HCT116 (cell line): Measurements from ENCODE around the gene HEMK1. TPM values are rescaled to one million over a fixed set of nuclear protein-coding genes. Genes with fewer than 3 reads are reported as not detected.

Experiments
- ATAC-seq: fragments of 200-7000 bp; cut with Tn5 transposase; 2 replicates; pipeline ENCODE4 v1.9.1; 2020; ENCODE audit warnings: mild to moderate bottlenecking, moderate library complexity
- BruUV-seq: library from RNA; stranded (reverse); fragments of 400-500 nt; replicated peaks from 2 replicates; lab custom pipeline; 2021; lab: Mats Ljungman, UMichigan
- CTCF ChIA-PET: fragments of 300-600 bp; sonication (Branson Sonifier 250); formaldehyde crosslinking; loops from one replicate; lab custom pipeline; 2021; ENCODE audit warnings: antibody characterized with exemption; lab: Charles Lee
- POLR2A ChIA-PET: fragments of 300-600, 350-600 bp; sonication (Branson Sonifier 250); formaldehyde crosslinking; loops from one replicate; lab custom pipeline; 2021; ENCODE audit warnings: antibody characterized with exemption; lab: Charles Lee
- RAD21 ChIA-PET, 2 experiments: fragments of 300-600 bp; sonication (Branson Sonifier 250); formaldehyde crosslinking; loops; one replicate each; lab custom pipeline; 2023; ENCODE audit warnings: low total read pairs in 2 of 2; ENCODE audit not compliant: uncharacterized antibody in 2 of 2, unreplicated experiment in 2 of 2, low non-redundant PET in 1 of 2; lab: Charles Lee
- DNase-seq: peaks from one replicate; pipeline ENCODE4 v3.0.0-alpha.2; 2010; ENCODE audit warnings: low read depth, low spot score
- H2AFZ ChIP-seq: fragments of 200-600 bp; shearing (Covaris generic), sonication (generic); 2 replicates; pipeline ENCODE4 v1.6.1; 2017; ENCODE audit warnings: low read depth, mixed run types, mixed read lengths, antibody characterized with exemption, low read length; ENCODE audit not compliant: poor library complexity, severe bottlenecking
- H3K27ac ChIP-seq: 2 replicates; pipeline ENCODE4 v1.5.1; 2012; ENCODE audit warnings: low read depth, low read length
- H3K27me3 ChIP-seq: fragments of 200-600 bp; sonication (generic); 2 replicates; pipeline ENCODE4 v1.6.1; 2016; ENCODE audit warnings: mixed run types, low read length, mixed read lengths; ENCODE audit not compliant: insufficient read depth
- H3K36me3 ChIP-seq, 2 experiments: fragments of 200-500 bp in 1 of 2; fragments of 200-600 bp in 1 of 2; sonication (Bioruptor generic) in 1 of 2; sonication (generic) in 1 of 2; 2 replicates each; pipeline versions ENCODE4 v1.5.1 to v1.6.1; 2014 to 2016; ENCODE audit warnings: low read length in 2 of 2, inconsistent platforms in 1 of 2, mixed read lengths in 1 of 2, mixed run types in 1 of 2; ENCODE audit not compliant: insufficient read depth in 2 of 2, control insufficient read depth in 1 of 2
- H3K4me1 ChIP-seq, 2 experiments: fragments of 200-600 bp in 1 of 2; sonication (generic) in 1 of 2; 2 replicates each; pipeline versions ENCODE4 v1.5.1 to v1.6.1; 2012 to 2017; ENCODE audit warnings: low read length in 2 of 2, inconsistent platforms in 1 of 2, mild to moderate bottlenecking in 1 of 2, mixed read lengths in 1 of 2, mixed run types in 1 of 2, moderate library complexity in 1 of 2; ENCODE audit not compliant: insufficient read depth in 2 of 2, control insufficient read depth in 1 of 2
- H3K4me2 ChIP-seq: fragments of 200-600 bp; sonication (generic); 2 replicates; pipeline ENCODE4 v1.6.1; 2017; ENCODE audit warnings: mixed run types, low read length, mixed read lengths
- H3K4me3 ChIP-seq, 2 experiments: fragments of 200-600 bp in 1 of 2; sonication (generic) in 1 of 2; replicated peaks in 1 of 2; 2 replicates each; pipeline ENCODE4 v1.5.1; 2011 to 2016; ENCODE audit warnings: low read length in 2 of 2, control low read depth in 1 of 2, low read depth in 1 of 2, mild to moderate bottlenecking in 1 of 2, mixed read lengths in 1 of 2, mixed run types in 1 of 2
- H3K79me2 ChIP-seq: fragments of 200-600 bp; sonication (generic); 2 replicates; pipeline ENCODE4 v1.6.1; 2017; ENCODE audit warnings: mild to moderate bottlenecking, mixed run types, low read length, moderate library complexity, mixed read lengths; ENCODE audit not compliant: insufficient read depth
- H3K9ac ChIP-seq: fragments of 200-600 bp; sonication (generic); 2 replicates; pipeline ENCODE4 v1.6.1; 2016; ENCODE audit warnings: low read length, mixed read lengths
- H3K9me2 ChIP-seq: fragments of 200-600 bp; sonication (generic), shearing (Covaris generic); 2 replicates; pipeline ENCODE4 v1.6.1; 2017; ENCODE audit warnings: mixed run types, mild to moderate bottlenecking, moderate library complexity; ENCODE audit not compliant: insufficient read depth
- H3K9me3 ChIP-seq, 2 experiments: fragments of 200-500 bp in 1 of 2; fragments of 200-600 bp in 1 of 2; sonication (Bioruptor generic) in 1 of 2; sonication (generic) in 1 of 2; 2 replicates each; pipeline ENCODE4 v1.6.1; 2014 to 2017; ENCODE audit warnings: low read length in 2 of 2, mixed read lengths in 2 of 2, inconsistent platforms in 1 of 2, low read depth in 1 of 2, mild to moderate bottlenecking in 1 of 2, mixed run types in 1 of 2, moderate library complexity in 1 of 2; ENCODE audit not compliant: control insufficient read depth in 1 of 2, insufficient read depth in 1 of 2
- H4K20me1 ChIP-seq: fragments of 200-600 bp; sonication (generic), shearing (Covaris generic); 2 replicates; pipeline ENCODE4 v1.6.1; 2017; ENCODE audit warnings: mixed run types, mild to moderate bottlenecking, moderate library complexity; ENCODE audit not compliant: insufficient read depth
- CBX3 ChIP-seq: IDR thresholded peaks from 2 replicates; pipeline ENCODE4 v1.6.1; 2012; ENCODE audit warnings: low read depth
- CEBPB ChIP-seq: IDR thresholded peaks from 2 replicates; pipeline ENCODE4 v1.6.1; 2012; ENCODE audit warnings: low read depth
- EGR1 ChIP-seq: IDR thresholded peaks from 2 replicates; pipeline ENCODE4 v1.6.1; 2012; ENCODE audit warnings: low read depth
- ELF1 ChIP-seq: IDR thresholded peaks from 2 replicates; pipeline ENCODE4 v1.6.1; 2012; ENCODE audit warnings: low read depth, borderline replicate concordance
- EZH2phosphoT487 ChIP-seq: fragments of 200-600 bp; IDR thresholded peaks from 2 replicates; pipeline ENCODE4 v1.6.1; 2018; ENCODE audit warnings: antibody characterized with exemption, borderline replicate concordance
- JUND ChIP-seq: IDR thresholded peaks from 2 replicates; pipeline ENCODE4 v1.6.1; 2012
- POLR2A ChIP-seq: IDR thresholded peaks from 2 replicates; pipeline ENCODE4 v1.7.0; 2011; ENCODE audit warnings: borderline replicate concordance; ENCODE audit not compliant: insufficient read depth, insufficient read length; ENCODE audit errors: extremely low read depth
- POLR2AphosphoS5 ChIP-seq: IDR thresholded peaks from 2 replicates; pipeline ENCODE4 v1.6.1; 2011; ENCODE audit warnings: mild to moderate bottlenecking, low read depth, low read length, moderate library complexity
- SIN3A ChIP-seq: IDR thresholded peaks from 2 replicates; pipeline ENCODE4 v1.6.1; 2012; ENCODE audit warnings: low read depth
- SP1 ChIP-seq: IDR thresholded peaks from 2 replicates; pipeline ENCODE4 v1.6.1; 2012; ENCODE audit warnings: low read depth
- YY1 ChIP-seq: IDR thresholded peaks from 2 replicates; pipeline ENCODE4 v1.6.1; 2011; ENCODE audit warnings: low read length, low read depth, moderate library complexity, mild to moderate bottlenecking; ENCODE audit not compliant: insufficient replicate concordance; ENCODE audit errors: extremely low read depth
- intact Hi-C: fragments of 100-400 bp; cut with micrococcal nuclease; formaldehyde crosslinking; loops from 2 replicates; pipeline ENCODE4 v1.10.0; 2022
- total RNA-seq: library from RNA; stranded (reverse); gene quantifications from one replicate; pipeline ENCODE4 v1.2.1, GENCODE V29; 2021; ENCODE audit not compliant: unreplicated experiment

Gene HEMK1
- total RNA-seq, 1 experiment from 2014 or later = 20.5 TPM

- DNase-seq = no peak
- Histone ChIP-seq H3K27me3 (peaks cover 12% of the 10 kb centered on the region; the same call in 1 of the 2 replicates), H3K4me3 (no peak overlapping the region), H2AFZ (no peak overlapping the region), H3K9ac (no peak overlapping the region), H3K79me2 (no peaks in the 10 kb centered on the region), H3K4me1 (no peaks in the 10 kb centered on the region), H3K4me2 (no peak overlapping the region), H3K9me3 (no peaks in the 10 kb centered on the region), H3K27ac (no peak overlapping the region), H3K9me2 (no peaks in the 10 kb centered on the region), H3K36me3 (no peaks in the 10 kb centered on the region), H4K20me1 (no peaks in the 10 kb centered on the region)
- ChIA-PET CTCF (no interaction called here), POLR2A (no interaction called here), RAD21 (no interaction called here)
- ATAC-seq = no peak
- no TSS peak for BruUV-seq
- TF ChIP-seq CBX3 = no peak
- no peak for TF ChIP-seq EZH2phosphoT487
- no peak for TF ChIP-seq CEBPB
- no peak for TF ChIP-seq YY1
- intact Hi-C loops = no loop called here
Observed at GRCh38 chr3:50532062-50532705, 37.1 kb upstream of the HEMK1 start.

- Histone ChIP-seq H3K4me3 (no peak overlapping the region), H3K9me3 (no peaks in the 10 kb centered on the region), H3K9me2 (no peaks in the 10 kb centered on the region), H3K27ac (no peak overlapping the region), H3K27me3 (peaks cover 15% of the 10 kb centered on the region; the same call in 1 of the 2 replicates), H2AFZ (no peak overlapping the region), H3K9ac (no peak overlapping the region), H3K4me1 (peaks cover 0 to 9% of the 10 kb centered on the region in 2 experiments; a peak in 2 of 4 replicates), H3K4me2 (no peak overlapping the region), H4K20me1 (no peaks in the 10 kb centered on the region), H3K79me2 (no peaks in the 10 kb centered on the region), H3K36me3 (no peaks in the 10 kb centered on the region)
- no TSS peak for BruUV-seq
- no peak for ATAC-seq
- RAD21 ChIA-PET = no interaction called here
- CTCF ChIA-PET = no interaction called here
- POLR2A ChIA-PET = no interaction called here
- no peak for TF ChIP-seq SIN3A
- no peak for TF ChIP-seq SP1
- no peak for TF ChIP-seq EGR1
- TF ChIP-seq POLR2A = no peak
- no peak for TF ChIP-seq JUND
- no peak for TF ChIP-seq ELF1
- TF ChIP-seq POLR2AphosphoS5 = no peak
- TF ChIP-seq CBX3 = no peak
- no peak for DNase-seq
- intact Hi-C loops = no loop called here
Observed at GRCh38 chr3:50533316-50533715, 36.0 kb upstream of the HEMK1 start.
